SKM-1 (cell line): ENCODE measurements around the gene TNFRSF17.
"Not testable (repeated sequence)": the region's sequence is repeated elsewhere in the genome, so short reads cannot be mapped to it uniquely, and the experiment has no call there.

Experiments
- DNase-seq: peaks from one replicate; lab custom pipeline; 2025; ENCODE audit not compliant: unreplicated experiment; lab: John Stamatoyannopoulos, UW

Gene TNFRSF17

DNA sequence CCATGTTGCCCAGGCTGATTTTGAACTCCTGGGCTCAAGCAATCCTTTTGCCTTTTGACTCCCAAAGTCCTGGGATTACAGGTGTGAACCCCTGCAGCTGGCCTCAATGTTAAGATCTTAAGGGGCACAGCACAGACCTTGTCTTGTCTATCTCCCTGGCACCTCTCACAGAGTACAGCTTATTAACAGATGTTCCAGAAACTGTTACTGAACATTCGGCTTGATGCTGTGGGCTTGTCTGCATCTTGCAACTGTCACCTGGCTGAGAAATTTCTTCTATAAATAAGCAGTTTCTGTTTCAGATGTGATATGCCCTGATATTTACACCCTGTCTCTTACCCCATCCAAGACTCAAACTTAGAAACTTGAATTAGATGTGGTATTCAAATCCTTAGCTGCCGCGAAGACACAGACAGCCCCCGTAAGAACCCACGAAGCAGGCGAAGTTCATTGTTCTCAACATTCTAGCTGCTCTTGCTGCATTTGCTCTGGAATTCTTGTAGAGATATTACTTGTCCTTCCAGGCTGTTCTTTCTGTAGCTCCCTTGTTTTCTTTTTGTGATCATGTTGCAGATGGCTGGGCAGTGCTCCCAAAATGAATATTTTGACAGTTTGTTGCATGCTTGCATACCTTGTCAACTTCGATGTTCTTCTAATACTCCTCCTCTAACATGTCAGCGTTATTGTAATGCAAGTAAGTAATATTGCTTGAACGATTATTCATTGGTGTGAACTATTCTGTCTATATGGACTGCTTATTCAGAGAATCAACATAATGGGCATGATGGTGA lies at the start of gene TNFRSF17:
TSS of gene TNFRSF17 (plus strand) at position 450 of the 791 bp plus-strand sequence. CDS start at position 565, 115 bp downstream.
- no peak for DNase-seq

DNA sequence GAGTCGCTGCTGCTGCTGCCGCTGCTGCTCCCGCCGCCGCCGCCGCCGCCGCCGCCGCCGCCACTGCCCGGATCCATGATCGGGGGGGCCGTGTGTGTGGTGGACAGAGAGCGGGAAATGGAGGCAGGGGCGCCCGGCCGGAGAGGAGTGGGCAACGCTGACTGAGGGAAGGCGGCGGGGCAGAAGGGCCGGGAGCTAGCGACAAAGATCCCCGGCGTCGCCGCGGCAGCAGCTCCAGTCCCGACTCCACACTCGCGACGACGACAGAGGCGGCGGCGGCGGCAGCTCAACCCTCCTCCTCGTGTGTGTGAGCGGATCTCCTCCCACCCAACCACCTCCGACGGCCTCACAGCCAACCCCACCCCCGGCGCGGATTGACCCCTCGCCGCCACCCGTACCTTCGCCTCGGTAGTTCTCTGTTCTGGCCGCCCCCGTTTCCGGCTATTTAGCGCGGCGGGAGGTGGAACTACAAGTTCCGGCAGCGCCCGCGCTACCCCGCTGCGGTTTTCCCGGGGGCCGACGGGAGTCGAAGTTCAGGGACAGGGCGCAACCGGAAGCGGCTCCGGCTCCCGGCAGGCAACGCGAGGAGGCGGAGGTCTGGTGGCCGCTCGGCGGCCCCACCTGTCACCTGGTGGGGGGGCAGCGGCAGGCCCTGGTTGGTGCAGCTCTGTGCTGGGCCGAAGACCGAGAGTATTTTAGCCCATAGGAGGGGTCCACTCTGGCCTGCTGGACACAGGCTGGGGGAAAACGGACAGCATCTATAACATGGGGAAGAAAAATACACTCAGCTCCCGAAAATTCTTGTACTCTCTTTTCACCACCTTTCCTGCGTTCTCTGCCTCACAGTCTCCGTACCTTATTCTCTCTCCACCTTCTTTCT lies 49.1 kb upstream of the TNFRSF17 start, which contains the start of gene GSPT1:
TSS of gene GSPT1 (minus strand) at position 313 of the 880 bp plus-strand sequence. CDS start at position 77, 236 bp downstream.
- peak; percentile 97 for DNase-seq

DNA sequence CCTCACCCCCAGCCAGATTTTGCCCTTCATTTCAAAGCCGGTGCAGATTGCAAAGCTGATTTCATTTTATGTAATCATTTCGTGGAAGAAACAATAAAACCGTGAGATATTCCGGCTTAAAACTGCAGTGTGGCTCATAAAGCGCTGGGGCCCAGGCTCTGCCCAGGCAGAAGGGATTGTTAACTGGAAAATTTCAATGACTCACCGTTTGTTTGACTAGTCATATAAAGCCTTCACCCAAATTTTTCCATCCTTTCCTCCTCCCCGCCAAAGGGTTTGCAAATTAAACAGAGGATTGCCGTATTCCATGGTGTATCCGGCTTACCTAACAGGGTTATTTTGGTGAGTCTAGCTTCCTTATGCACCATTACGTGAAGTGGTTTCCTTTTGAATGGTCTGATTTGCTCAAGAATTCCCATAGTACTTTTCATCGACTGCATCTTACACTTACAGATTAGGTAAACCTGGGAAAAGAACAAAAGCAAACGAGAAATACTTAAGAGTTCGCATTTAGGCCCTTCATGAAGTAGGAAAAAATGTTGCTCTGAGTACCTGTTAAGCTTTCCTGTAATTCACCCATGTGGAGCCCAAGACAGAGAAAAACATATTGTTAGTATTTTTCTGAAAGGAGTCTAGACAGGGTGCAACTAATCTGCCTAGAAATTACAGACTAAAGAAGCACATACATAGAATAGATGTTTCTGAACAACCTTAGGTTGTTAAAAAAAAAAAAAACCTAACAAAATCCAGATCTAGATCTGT lies 48.3 kb upstream of the TNFRSF17 start:
- no peak for DNase-seq

GRCh38 chr16:11924046-11924445 lies 41.0 kb upstream of the TNFRSF17 start:
- DNase-seq = not testable (repeated sequence)

GRCh38 chr16:11927350-11927749 lies 37.7 kb upstream of the TNFRSF17 start:
- not testable (repeated sequence) for DNase-seq

- not testable (repeated sequence) for DNase-seq
Measured at GRCh38 chr16:11941945-11942344, 23.1 kb upstream of the TNFRSF17 start, which contains the start of gene NPIPB2. TSS of gene NPIPB2 (minus strand) at chr16:11942045. CDS start at chr16:11942045, 0 bp downstream.

DNA sequence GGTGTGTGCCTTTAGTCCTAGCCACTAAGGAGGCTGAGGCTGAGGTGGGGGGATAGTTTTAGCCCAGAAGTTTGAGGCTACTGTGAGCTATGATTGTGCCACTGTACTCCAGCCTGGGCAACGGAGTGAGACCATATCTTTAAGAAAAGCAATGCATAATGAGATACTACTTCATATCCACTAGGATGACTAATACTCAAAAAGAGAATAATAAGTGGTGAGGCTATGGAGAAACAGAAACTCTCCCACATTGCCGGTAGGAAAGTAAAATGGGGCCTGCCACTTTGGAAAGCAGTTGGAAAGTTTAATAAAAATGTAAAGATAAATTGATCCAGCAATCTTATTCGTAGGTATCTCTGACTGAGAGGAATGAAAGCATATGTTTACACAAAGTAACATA lies 18.6 kb upstream of the TNFRSF17 start:
- no peak for DNase-seq

- no peak for DNase-seq
Measured at GRCh38 chr16:11948819-11949218, 16.2 kb upstream of the TNFRSF17 start.

DNA sequence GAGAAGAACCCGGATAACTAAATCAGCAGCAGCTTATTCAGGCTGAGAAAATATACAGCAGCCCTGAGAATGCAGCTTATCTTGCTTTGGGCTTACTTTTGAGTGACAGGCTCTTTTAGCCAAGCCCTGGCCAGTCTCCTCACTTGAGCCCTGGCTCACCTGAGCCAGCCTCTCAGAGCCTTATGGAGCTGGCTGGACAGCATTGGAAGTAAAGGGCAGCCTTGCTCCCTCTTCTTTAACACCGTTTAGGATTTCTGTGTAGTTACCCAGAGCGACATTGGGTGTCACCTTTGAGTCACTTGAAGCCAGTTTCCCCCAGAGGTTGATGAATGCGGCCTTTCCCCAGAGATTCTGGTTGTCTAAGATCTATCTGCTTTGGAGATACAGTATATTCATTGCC lies 15.5 kb upstream of the TNFRSF17 start:
- DNase-seq = peak; percentile 59

DNA sequence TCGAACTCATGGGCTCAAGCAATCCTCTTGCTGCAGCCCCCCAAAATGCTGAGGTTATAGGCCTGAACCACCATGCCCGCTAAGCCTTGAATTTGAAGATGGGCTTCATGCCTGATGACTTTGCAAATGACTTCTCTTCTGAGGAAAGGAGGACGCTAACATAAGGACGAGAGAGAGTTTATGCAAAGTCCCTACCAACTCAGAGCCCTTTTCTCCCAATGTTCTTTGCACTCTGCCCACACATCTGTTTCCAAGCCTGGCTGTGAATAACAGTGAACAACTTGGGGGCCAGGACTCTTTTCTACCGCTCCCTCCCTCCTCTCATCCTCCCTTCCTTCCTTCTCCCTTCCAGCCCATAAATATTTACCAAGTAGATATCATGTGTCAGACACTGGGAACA lies 14.6 kb upstream of the TNFRSF17 start:
- no peak for DNase-seq

DNA sequence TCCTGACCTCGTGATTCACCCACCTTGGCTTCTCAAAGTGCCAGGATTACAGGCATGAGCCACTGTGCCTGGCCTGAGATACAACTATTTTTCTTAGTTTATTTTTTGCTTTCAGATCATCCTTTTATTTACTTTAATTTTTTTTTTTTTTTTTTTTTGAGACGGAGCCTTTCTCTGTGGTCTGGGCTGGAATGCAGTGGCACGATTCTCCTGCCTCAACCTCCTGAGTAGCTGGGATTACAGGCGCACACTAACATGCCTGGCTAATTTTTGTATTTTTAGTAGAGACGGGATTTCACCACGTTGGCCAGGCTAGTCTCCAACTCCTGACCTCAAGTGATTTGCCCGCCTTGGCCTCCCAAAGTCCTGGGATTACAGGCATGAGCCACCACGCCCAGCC lies 11.4 kb upstream of the TNFRSF17 start:
- DNase-seq = not testable (repeated sequence)

DNA sequence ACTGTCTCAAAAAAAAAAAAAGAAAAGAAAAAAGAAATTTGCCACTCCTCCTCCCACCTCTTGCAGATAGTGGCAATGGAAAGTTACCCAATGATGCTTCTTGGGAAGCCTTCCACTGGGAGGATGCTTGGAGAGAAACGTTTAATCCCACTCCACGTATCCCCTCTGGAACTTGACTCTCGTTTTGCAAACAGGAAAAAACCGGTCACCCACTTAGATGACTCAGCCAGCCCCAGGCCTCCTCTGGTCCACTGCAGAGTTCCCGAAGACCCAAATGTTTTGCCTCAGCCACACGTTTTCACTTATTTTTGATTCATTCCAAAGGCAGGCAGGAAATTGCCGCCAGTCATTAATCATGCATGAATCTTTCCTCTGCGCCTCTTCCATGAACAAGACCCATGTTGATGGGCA lies 9.3 kb upstream of the TNFRSF17 start:
- DNase-seq = no peak

DNA sequence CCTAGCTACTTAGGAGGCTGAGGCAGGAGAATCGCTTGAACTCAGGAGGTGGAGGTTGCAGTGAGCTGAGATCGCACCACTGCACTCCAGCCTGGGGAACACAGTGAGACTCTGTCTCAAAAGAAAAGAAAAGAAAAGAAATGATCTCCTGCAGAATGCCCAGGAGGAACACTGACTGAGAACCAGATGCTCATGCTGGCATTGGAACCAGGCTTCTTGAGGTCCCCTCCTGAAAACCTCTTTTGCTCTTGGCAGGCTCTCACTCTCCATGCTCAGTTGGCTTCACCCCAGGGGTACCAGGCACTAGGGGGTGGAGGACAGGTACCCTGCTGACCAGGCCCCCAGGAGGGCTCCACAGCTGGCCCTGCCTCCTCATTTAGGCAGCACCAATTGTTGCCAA lies 8.5 kb upstream of the TNFRSF17 start:
- no peak for DNase-seq

DNA sequence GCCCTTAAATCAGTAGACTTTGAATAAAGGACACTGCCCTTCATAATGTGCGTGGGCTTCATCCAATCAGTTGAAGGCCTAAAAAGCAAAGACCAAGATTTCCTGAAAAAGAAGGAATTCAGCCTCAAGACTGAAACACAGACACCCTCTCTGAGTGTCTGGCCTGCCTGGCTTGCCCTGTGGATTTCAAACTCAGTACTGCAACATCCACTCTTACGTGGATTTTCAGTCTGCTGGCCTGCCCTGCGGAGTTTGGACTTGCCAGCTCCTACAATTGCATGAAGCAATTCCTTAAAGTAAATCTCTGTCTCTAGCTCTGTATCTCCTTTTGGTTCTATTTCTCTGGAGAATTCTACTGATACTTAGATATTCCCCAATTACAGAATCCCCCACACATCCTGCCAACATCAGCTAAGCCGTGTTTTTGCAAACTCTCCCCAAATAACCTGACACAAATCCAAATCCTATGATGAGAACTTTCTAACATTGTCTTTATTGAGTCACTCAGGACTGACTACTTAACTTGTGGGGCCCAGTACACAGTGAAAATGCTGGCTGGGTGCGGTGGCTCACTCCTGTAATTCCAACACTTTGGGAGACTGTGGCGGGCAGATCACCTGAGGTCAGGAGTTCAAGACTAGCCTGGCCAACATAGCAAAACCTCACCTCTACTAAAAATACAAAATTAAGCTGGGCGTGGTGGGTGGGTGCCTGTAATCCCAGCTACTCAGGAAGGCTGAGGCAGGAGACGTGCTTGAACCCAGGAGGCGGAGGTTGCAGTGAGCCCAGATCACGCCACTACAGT lies 7.2 kb upstream of the TNFRSF17 start:
- no peak for DNase-seq

- not testable (repeated sequence) for DNase-seq
Measured at GRCh38 chr16:11962457-11962856, 2.6 kb upstream of the TNFRSF17 start.

DNA sequence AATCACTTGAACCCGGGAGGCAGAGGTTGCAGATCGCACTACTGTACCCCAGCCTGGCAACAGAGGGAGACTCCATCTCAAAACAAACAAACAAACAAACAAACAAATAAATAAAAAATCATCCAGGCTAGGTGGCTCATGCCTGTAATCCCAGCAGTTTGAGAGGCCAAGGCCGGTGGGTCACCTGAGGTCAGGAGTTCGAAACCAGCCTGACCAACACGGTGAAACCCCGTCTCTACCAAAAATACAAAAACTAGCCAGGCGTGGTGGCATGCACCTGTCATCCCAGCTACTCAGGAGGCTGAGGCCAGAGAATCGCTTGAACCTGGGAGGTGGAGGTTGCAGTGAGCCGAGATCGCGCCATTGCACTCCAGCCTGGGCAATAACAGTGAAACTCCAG lies 2.0 kb upstream of the TNFRSF17 start:
- DNase-seq = not testable (repeated sequence)

GRCh38 chr16:11963706-11964105 lies 1.3 kb upstream of the TNFRSF17 start:
- DNase-seq = no peak

GRCh38 chr16:11966173-11966572 lies 1.2 kb downstream of the TNFRSF17 start:
- DNase-seq = no peak

- DNase-seq = no peak
Measured at GRCh38 chr16:11967195-11967911, 2.3 kb downstream of the TNFRSF17 start.
